SK-N-MC (cell line): ENCODE measurements around the gene HDHD5.

Source experiments
- EZH2 ChIP-seq: fragments of 200-600 bp; sonication (generic); IDR thresholded peaks from one replicate; pipeline ENCODE4 v1.6.1; 2017; ENCODE audit warnings: antibody characterized with exemption
- FOXP2 ChIP-seq: optimal IDR thresholded peaks from 2 replicates; pipeline ENCODE3; 2011; ENCODE audit warnings: mild to moderate bottlenecking, moderate library complexity; ENCODE audit not compliant: insufficient read depth; ENCODE audit errors: extremely low read length, control extremely low read depth
- POLR2AphosphoS5 ChIP-seq: IDR thresholded peaks from 2 replicates; pipeline ENCODE4 v1.6.1; 2012; ENCODE audit warnings: mild to moderate bottlenecking, low read depth, low read length, borderline replicate concordance

DNA sequence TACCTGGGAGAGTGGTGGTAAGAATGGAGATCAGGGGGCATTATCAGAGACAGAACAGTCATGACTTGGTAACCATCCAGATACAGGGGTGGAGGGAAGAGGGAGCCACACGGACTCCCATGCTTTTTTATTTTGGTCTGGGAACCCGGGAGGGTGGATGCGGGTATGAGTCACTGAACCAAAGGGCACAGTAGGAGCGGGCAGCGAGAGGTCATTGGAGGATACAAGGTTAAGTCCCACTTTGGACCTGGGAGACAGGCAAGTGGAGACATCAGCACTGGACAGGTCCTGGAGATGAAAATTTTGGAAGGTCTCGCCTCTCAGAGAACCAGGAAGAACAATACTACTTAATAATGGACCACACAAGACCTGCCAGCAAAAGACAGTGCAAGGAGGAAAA, 6.7 kb downstream of the HDHD5 start:
- TF ChIP-seq EZH2, result no peak
- no peak for TF ChIP-seq POLR2AphosphoS5
- no peak for TF ChIP-seq FOXP2
